GM18909 (cell line): ENCODE data around the gene TMEM17.
A peak's percentile ranks its signal among the peaks of the same experiment; 100 is the strongest.

Source experiments
- ATAC-seq: cut with Tn5 transposase; IDR thresholded peaks from one replicate; pipeline ENCODE4 v1.9.1; 2021; ENCODE audit warnings: mild to moderate bottlenecking; ENCODE audit not compliant: unreplicated experiment, poor library complexity

Gene TMEM17

GRCh38 chr2:62458206-62458641 lies 47.8 kb downstream of the TMEM17 start:
- no peak for ATAC-seq

- ATAC-seq = no peak
Observed at GRCh38 chr2:62457556-62457955, 48.4 kb downstream of the TMEM17 start.

DNA sequence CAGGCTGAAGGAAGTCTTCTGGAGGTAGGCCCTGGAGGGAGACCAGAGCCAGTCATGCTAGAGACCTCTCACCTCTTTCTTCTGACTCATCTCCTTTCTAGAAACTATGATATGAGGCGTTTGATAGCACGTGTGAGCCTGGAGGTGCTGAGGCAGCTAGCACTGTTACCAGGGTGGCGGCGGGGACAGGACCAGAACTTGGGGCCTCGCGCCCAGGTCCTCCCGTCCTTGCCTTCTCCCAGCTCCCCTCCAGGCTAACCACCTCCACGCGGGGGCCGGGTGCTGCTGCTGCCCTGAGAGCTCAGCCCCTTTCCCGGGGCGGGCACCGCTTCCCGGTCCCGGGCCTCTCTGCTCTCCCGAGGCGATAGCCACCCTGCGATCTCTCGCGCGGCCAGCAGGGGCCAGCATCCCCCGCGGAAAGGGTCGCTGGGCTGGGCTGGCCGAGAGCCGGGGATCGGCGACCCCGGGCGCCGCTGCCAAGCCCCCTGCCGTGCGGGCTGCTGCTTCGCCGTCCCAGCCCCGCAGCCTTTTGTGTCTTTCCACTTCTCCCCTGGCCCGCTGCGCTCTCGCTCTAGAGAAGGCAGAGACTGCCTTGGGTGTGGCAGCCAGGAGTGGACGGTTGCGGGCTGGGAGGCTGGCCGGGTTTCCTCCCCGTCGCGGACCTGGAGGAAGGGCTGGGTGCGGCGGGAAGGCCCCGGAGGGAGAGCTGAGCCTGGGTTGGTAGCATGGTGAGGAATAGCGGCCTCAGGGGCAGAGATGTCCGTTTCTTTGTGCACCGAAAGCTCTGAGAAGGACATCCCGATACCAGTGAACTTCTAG lies 49.1 kb downstream of the TMEM17 start:
- ATAC-seq = peak; percentile 90

- no peak for ATAC-seq
Observed at GRCh38 chr2:62455957-62456692, 49.9 kb downstream of the TMEM17 start.

DNA sequence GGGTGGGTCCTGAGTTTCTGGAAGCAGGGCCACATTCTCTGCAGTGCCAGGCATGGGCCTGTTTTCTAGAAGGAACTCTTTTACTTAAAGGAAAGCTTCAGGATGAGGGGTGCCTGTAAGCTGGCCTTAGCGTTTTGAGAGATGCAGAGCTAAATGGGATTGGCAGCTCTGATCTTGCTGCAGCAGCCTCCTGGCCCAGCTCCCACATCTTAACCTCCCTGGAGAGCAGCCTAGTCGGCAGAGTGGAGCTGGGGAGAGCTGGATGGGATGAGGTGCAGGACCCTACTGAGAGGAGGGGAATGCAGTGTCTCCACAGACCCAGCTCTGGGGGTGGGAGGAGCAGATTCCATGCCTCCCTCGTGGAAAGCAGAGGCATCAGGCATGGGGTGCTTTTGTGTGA lies 52.0 kb downstream of the TMEM17 start:
- no peak for ATAC-seq

DNA sequence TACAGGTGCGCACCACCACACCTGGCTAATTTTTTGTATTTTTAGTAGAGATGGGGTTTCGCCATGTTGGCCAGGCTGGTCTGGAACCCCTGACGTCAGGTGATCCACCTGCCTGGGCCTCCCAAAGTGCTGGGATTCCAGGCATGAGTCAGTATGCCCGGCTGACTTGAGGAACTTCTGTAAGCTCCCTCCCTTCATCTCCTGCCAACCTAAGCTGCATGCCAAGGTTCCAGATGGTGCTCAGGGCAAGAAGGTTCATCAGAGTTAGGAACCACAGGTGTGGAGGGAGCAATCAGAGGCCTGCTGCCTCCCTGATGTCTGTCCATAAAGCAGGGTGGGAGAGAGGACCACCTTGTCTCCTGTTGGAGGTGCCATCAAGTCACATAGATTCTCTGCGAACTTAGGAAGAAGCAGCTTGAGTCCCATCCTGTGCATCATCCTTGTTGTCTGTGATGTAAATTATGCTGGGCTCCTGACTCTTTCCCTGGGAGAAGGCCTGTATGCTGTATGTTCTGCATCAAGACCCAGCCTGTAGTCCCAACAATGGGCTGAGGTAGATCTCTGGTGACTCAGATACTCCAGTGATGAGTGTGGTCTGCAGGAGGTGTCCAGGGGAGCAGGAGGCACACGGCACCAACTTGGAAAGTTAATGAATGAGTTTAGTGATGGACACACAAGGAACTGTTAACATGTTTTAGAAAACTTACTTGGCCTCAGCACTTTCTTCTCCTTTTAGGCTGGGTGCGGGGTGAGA lies 53.1 kb downstream of the TMEM17 start:
- no peak for ATAC-seq

DNA sequence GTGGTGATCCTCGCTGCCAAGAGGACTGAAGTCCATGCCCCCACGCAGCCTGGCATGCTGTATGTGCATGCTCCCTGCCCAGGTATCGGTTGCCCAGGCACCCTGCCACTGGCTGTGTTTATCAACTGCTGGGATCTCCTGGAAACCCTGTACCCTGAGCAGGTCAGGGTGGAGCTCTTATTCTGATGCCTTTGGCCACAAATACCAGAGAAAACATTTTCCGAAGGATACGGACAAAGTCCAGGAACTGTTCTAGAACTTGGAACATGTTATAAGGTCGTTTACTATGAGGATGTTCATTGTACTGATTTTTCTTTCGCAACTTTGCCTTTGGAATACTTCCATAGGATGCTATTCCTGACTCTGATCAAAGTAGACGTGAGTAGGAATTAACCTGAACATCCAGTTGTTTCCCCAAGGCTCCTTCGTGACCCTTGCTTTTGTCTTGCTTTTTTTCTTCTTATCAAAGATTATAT lies 55.2 kb downstream of the TMEM17 start:
- no peak for ATAC-seq
